NCI-H345 (cell line): ENCODE results near the gene FXYD3.
A peak's percentile ranks its signal among the peaks of the same experiment; 100 is the strongest.
"Not testable (repeated sequence)": the region's sequence is repeated elsewhere in the genome, so short reads cannot be mapped to it uniquely, and the experiment has no call there.

Source experiments
- DNase-seq: peaks from one replicate; lab custom pipeline; 2025; lab: John Stamatoyannopoulos, UW

FXYD3 gene

DNA sequence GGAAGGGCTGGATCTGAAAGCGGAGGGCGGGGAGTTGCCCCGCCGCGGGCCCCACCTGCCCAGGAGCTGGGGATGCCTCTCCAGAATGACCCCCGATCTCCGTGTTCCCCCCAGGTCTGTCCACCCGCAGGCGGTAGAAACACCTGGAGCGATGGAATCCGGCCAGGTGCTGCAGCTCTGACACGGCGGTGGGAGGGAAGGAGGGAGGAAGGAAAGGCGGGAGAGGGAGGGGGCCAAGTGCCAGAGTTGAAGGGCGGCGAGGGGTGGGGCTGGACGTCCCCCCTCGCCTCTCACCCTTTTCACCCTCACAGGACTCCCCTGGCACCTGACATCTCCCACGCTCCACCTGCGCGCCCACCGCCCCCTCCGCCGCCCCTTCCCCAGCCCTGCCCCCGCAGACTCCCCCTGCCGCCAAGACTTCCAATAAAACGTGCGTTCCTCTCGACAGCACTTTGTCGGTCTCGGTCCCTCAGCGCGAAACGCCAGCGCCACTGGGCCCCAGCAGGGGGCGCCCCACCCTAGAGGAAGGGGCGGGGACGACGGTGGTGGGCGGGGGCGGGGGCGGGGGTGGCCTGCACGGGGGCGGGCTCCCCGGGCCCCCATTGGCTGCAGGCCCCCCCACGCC lies 27.1 kb downstream of the FXYD3 start:
- DNase-seq = peak; percentile 64

DNA sequence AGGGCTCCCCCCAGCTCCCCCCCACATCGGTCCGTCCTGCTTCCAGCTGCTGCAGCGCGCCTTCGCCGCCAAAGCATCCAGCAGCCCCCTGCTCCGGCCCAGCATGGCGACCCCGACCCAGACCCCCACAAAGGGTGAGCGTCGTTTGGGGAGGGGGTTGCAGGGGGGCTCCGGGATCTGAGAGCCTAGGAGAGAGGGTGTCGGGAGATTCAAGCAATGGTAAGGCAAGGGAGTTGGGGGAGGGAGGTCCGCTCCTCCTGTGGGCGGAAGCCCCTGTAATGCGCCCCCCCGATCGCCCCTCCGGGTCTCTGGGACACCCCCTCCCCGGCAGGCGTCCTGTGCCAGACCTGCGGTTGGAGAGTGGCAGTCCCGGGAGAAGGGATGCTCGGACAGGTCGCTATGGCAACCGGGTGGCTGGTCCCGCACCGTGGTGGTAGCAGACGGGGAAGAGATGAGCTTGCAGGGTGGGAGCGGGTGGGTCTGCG lies 27.6 kb downstream of the FXYD3 start, which contains the start of gene FXYD7:
TSS of gene FXYD7 (plus strand) at position 25 of the 485 bp plus-strand sequence. CDS start at position 104, 79 bp downstream.
- peak; percentile 20 for DNase-seq

GRCh38 chr19:35143818-35144217 lies 28.2 kb downstream of the FXYD3 start:
- DNase-seq = no peak

DNA sequence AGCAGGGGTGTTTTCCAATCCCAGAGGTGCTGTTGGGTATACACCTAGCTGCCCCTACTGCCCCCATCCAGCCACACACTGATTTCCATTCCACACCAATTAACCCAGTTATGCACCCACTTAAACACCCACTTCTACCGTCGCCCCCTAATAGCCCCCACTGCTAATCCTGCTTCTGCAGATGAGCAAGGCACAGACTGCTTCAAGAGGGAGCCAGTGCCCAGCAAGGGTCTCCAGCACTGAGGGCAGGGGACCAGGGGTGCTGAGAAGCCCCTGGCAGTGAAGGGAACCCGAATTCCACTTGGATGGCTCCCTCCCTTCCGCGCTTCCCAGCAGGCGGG lies 28.6 kb downstream of the FXYD3 start:
- no peak for DNase-seq

DNA sequence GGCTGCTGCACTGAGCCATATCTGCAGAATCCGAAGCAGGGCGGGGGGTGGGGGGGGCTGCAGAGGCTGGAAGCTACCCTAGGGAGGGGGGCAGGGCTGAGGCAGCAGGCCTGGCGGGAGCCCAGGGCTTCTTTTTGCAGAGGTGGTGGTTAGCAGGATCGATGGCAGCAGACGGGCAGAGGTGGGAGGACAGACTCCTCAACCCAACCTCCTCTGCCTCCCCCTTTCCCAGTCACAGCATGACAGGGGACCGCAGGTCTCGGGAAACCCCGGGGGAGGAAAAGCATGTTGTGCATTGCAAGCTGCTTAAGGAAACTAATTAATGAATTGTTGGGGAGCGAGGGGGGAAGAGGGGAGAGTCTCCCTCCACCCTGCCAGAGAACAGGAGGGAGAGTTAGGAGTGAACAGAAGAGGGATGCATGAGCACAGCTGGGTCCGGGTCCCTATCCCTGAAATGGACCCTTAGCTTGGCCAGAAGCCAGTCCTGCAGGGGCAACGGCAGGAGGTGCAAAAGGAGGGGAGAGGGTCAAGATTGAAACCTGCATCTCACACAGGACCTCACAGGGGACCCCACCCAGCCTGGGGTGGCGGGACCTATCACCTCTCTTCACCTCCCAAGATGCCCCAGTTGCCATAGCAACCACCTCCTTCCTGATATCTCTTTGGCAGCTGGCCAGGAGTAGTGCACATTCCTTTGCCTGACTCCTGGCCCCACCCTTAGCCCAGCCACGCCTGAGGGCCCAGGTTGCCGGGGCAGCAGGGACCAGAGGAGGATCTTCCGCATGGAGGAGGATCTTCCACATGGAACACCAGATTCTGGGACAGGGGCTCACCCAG lies 29.2 kb downstream of the FXYD3 start:
- peak; percentile 24 for DNase-seq

- no peak for DNase-seq
Observed at GRCh38 chr19:35146746-35147459, 31.3 kb downstream of the FXYD3 start.

DNA sequence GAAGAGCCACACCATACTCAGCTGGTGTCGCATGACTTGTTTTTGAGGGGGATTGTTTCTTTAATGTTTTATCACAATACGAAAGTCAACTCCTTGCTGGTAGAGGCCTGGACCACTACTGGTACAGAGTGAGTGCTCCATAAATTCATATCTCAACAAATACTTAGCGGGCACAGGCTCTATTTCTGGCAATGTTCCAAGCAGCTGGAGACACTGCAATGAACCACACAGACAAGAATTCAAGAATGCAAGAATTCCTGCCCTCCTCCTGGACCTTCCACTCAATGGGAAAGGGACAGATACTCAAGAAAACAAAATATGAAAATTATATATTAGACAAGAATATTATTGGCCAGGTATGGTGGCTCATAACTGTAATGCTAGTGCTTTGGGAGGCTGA lies 33.8 kb downstream of the FXYD3 start:
- DNase-seq = no peak

DNA sequence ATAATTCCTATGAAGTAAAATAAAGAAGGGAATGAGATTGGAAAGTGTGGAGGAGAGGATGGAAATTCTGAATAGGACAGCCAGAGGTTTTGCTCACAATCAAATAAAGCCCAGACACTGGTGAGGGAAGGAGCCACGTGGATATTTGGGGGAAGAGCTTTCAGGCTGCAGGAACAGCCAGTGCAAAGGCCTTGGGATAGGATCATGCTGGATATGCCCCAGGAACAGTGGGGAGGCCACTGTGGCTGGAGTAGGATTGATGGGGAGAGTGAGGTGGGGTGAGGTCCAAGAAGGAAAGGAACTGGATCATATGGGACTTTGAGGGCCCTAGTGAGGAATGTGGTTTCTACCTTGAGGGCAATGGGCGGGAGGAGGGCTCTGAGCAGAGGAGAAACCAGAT lies 34.8 kb downstream of the FXYD3 start:
- DNase-seq = no peak

- DNase-seq = no peak
Observed at GRCh38 chr19:35151273-35152065, 35.8 kb downstream of the FXYD3 start.

DNA sequence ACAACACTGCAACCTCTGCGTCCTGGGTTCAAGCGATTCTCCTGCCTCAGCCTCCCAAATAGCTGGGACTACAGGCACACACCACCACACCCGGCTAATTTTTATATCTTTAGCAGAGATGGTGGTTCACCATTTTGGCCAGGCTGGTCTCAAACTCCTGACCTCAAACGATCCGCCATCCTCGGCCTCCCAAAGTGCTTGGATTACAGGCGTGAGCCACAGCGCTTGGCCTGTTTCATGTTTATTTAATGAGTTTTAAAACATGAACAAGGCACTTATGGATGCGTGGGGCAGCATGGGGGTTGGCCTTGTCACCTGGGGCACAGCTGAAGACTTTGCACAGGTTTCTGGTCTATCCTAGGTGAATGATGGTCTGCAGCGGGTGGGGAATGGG lies 37.5 kb downstream of the FXYD3 start:
- not testable (repeated sequence) for DNase-seq

GRCh38 chr19:35153701-35154524 lies 38.3 kb downstream of the FXYD3 start:
- peak; percentile 71 for DNase-seq

DNA sequence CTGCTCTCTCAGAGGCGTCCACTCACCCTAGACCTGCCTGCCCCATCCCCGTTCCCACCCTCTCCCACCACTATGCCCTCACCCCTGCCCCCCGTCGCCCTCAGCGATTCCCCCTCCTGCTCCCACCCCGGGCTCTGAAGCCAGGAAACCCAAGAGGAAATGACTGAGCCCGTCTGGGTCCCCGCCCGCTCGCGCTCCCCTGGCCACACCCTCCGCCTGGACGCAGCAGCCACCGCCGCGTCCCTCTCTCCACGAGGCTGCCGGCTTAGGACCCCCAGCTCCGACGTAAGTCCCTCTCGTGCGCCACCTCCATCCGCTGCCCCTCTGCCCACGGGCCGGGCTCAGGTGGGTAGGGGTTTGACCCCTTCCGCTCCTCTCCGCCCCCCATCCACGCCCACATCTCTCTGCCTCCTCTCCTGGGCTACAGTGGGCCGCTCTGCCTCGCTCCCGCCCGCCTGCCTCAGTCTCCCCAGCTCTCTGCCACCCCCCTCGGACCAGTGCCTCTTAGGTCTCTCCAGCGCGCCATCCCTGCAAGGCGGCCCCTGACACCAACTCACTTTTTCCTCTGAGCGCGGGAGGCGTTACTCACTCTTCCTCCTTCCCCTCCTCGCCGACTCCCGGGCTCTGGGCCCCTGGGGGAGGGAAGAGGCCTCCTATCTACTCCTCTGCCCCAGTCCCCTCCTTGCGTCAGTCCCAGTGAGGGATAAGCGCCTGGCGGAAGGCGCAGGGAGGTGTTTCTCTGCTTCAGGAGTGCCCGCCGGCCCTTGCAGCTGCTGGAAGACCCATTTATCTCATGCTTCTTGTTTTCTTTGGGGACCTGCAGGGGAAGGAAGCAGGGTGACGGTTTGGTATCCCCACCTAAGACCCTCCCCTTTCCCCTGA lies 39.1 kb downstream of the FXYD3 start, which contains the start of gene FXYD5:
TSS of gene FXYD5 (plus strand) at position 211 of the 882 bp plus-strand sequence. CDS start 816 bp downstream, outside the sequence.
- peak; percentile 51 for DNase-seq

GRCh38 chr19:35155441-35155840 lies 39.8 kb downstream of the FXYD3 start:
- DNase-seq = no peak

DNA sequence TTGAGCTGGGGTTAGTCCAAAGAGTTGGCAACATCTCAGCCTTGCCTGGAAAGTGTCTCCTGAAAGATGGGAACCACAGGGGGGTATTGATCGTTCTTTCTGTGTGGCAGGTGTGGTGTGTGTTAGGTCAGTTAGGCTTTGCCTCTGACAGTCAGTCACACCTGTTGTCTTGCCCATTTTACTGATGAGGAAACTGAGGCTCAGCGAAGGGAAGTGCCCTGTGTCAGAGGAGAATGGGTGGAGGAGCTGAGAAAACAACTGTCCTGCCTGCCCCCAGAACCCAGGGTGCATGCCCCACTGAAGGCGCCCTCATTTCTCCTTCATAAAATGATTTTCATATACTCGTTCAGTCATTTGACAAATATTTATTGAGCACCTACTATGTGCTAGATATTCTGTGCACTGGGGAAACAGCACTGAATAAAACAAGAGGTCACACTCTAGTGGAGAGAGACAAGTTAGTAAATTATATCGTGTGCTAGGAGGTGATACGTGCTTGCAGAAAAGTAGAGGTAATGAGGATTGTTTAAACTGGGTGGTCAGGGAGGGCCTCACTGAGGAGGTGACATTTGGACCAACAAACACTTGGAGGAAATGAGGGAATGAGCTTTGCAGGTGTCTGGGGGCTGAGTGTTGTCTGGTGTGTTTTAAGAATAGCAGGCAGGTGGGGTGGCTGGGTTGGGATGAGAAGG lies 40.5 kb downstream of the FXYD3 start:
- no peak for DNase-seq

DNA sequence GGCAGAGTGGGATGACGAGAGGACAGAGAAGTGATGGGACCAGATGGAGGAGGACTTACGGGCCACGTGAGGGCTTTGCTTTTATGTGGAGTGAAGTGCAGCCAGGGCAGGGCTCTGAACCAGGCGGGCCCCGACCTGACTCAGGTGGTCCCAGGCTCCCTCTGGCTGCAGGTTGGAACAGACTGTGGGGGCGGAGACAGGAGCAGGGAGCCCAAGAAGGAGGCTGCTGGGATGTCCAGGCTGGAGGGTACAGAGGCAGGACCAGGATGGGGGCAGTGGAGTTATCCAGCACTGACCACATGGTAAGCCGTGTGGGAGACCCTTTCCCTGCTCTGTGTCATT lies 41.0 kb downstream of the FXYD3 start:
- no peak for DNase-seq

- no peak for DNase-seq
Observed at GRCh38 chr19:35157431-35157830, 41.8 kb downstream of the FXYD3 start.

DNA sequence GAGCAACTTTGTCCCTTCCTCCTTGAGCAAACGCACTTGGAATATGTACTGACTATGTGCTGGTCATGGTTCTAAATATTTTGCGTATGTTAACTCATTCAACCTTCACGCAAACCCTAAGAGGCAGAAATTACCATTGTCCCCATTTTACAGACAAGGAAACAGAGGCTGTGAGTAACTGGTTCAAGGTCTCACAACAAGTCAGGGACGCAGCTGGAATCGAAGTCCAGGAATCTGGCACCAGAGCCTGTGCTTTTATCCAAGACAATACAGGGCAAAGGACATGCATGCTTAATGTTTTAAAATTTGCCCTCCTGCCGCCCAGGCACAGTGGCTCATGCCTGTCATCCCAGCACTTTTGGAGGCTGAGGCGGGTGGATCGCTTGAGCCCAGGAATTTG lies 44.0 kb downstream of the FXYD3 start:
- DNase-seq = no peak

DNA sequence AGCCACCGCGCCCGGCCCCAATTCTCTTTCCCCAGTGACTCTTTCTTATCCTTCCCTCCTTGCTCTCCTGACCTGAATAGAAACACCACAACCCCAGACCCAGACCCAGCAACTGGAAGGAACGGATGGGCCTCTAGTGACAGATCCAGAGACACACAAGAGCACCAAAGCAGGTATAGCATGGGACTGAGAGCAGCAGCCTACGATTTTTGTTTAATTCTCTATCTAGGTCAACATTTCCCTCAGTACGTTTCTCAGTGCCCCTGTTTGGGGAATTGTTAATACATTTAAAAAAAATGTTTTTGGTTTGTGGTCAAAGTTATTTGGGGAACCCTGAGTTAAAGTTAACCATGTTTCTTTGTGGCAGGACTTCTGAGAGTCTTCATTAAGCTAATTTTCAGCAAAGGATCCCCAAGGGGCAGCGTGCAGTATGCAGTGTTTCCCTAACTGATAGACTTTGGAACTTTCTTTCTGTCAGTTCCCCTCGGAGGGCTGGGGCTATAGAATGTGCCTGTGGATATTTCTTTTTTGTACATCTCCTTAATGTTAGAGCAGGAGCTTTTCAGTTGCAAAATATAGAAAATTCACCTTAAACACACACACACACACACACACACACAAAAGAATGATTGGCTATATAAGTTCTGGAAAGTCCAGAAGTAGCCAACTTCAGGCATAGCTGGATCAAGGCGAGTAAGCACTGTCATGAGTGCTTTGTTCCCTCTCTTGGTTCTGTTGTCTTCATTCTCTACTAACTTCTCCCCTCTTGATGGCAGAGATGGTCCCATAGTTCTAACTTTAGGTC lies 45.2 kb downstream of the FXYD3 start:
- no peak for DNase-seq

DNA sequence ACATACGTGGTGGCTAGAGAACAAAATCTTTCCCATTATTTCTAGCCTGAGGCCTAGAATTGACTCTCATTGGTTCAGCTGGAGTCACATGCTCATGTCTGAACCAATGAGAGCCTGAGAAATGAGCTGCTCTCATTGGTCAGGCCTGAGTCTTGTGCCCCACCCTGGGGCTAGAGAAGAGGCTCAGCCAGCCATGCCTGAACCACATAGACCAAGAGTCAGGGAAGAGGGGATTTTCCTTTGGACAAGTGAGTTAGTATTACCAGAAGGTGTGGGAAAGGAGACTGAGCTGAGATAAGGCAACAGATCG lies 45.8 kb downstream of the FXYD3 start:
- DNase-seq = no peak
